GM10266 (cell line): Measurements from ENCODE around the gene FOXG1.
A peak's percentile ranks its signal among the peaks of the same experiment; 100 is the strongest.

Experiments used
- DNase-seq: peaks from one replicate; pipeline ENCODE4 v3.0.0; 2012; ENCODE audit errors: extremely low spot score
- TF ChIP-seq, protein P1 (sequence below): IDR thresholded peaks from 2 replicates; pipeline ENCODE4 v1.5.1; 2012; ENCODE audit warnings: mild to moderate bottlenecking, low read depth; ENCODE audit not compliant: control insufficient read depth, insufficient read depth; ENCODE audit errors: missing control alignments

Gene FOXG1

DNA sequence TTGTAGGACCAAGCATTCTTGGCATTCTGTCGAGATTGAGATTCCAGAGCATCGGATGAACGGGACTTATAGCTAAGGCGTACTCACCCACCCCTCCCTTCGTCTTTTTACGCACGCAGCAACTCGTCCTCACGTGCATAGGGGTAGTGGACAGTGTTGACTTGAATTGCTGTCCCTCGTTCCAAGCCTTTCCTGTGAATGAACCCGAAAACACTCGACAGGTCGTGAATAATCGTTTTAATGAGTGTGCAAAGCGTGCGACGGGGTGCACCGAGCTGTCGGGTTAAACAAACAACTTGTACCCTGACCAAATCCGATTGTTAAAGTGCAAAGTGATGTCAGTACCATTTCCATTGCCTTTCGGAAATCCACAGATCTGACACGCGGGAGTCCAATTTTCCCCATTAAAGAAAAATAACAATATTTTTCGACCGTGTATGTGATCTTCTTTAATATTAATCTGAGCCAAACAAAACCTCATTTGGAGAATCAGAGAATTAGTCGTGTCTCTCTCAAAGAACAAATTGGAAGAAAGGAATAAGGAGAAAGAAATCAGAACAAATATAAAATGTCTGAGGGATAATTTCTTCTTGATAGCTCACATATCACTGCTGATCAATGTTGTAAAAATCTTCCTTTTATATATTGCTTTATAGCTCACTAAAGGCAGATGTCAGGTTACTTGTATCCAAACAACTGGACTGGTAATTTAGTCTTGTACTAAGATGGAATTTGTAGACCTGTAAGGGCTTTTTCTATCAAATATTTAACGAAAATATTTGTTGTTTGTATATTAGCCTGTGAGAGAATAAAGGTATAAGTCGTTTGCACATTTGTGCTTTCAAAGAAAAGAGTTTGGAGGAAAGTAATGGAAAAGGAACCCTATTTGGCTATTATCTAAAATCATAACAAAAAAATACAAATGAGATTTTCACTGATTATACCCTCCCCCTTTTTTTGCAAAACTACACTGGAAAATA is 11.8 kb downstream of the FOXG1 start:
- peak; percentile 8 for DNase-seq
- TF ChIP-seq, protein P1, sequence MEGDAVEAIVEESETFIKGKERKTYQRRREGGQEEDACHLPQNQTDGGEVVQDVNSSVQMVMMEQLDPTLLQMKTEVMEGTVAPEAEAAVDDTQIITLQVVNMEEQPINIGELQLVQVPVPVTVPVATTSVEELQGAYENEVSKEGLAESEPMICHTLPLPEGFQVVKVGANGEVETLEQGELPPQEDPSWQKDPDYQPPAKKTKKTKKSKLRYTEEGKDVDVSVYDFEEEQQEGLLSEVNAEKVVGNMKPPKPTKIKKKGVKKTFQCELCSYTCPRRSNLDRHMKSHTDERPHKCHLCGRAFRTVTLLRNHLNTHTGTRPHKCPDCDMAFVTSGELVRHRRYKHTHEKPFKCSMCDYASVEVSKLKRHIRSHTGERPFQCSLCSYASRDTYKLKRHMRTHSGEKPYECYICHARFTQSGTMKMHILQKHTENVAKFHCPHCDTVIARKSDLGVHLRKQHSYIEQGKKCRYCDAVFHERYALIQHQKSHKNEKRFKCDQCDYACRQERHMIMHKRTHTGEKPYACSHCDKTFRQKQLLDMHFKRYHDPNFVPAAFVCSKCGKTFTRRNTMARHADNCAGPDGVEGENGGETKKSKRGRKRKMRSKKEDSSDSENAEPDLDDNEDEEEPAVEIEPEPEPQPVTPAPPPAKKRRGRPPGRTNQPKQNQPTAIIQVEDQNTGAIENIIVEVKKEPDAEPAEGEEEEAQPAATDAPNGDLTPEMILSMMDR = no peak

DNA sequence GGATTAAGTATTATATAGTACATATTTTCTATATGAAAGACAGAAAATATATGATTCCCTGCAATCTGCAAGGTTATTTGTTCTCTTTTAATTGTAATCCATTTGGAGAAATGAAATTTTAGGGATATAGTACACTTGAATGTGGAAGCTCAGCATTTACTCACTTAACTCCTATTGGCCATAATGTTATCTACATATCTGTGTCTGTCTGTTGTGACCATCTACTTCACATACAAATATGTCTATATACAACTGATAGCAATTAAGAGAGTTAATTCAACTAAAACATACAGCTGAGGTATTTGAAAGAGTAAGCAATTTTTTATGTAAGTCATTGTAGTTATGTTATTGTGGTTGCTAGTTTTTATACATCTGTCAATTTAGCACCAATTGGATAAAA is 12.9 kb downstream of the FOXG1 start:
- DNase-seq = peak; percentile 4
- TF ChIP-seq, protein P1 = no peak

DNA sequence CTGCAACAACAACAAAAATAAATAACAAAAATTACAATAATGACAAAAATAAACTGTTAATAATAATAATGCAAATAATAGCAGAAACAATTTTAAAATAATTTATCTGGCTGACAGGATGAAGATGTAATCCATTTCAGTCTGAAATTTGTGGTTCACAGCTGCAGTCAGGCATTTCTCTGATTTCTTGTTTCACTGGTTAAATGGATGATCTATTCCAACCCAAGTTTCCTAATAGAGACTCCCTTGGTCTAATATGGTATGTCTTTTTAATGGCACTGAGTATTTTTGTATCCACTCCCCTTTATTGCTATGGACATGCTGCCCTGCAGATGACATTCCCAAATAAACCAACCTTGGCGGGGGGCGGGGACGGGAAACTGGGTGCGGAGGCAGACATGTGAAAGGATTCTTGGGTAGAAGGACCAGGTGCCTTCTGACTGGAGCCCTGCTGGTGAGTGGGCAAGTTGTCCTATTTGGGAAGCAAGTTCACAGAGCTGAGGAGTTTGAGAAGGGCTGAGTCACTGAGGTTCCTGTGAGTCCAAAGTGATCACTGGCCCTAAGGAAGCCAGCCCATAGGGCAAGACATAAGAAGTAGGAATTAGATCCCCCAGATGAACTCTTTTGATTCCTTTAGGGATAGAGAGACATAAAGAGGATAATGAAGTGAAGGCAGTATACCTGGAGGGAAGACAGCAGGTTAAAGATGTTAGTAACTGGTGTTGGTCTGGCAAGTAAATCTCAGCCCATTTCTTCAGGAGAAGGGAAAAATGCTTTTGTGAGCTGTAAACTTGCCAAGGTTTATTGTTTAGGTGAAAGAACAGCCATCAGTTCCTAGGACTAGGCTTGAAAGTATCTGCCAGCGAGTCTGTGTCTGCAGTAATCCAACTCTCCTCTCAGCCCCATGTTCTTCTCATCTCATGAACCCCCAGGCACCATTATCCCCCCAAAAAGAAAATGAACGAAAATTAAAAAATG is 14.5 kb downstream of the FOXG1 start:
- peak; percentile 4 for DNase-seq
- TF ChIP-seq, protein P1 = no peak

DNA sequence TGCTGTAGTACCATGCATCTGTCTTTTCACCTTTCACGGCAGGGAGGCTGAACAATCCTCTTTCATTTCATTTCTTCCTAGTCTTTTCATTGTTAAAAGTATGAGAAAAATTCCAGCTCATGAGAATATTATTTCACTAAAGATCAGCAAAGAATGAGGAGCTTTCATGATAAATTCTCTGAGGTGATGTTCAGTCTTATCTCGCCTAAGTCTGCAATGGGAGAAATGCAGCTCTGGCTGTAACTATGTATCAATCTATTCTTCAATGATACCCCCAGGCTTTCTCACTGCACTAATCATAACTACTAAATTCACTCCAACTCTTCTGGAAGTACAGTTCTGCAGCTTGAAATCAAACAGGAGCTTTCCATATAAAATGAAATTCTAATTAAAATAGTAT is 15.7 kb downstream of the FOXG1 start:
- TF ChIP-seq, protein P1 = no peak
- DNase-seq = no peak

DNA sequence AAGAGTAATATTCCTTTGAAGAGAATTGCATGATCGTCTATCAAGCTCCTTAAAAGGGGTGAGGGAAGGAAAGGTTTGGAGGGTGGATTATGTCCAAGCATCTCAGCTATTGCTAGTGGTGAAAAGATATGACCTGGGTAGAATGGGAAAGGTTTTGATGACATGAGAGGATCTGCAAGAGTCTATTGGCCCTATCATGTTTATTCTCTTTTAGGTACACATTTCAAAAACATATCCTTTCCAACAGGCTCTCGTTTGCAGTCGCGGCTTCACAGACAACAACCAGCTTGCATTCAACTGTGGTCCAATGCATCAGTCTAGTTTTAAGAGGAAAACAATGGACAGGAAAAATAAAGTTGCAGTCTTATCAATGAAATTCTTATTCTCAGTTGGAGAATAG is 17.1 kb downstream of the FOXG1 start:
- DNase-seq = peak; percentile 7
- TF ChIP-seq, protein P1 = no peak

DNA sequence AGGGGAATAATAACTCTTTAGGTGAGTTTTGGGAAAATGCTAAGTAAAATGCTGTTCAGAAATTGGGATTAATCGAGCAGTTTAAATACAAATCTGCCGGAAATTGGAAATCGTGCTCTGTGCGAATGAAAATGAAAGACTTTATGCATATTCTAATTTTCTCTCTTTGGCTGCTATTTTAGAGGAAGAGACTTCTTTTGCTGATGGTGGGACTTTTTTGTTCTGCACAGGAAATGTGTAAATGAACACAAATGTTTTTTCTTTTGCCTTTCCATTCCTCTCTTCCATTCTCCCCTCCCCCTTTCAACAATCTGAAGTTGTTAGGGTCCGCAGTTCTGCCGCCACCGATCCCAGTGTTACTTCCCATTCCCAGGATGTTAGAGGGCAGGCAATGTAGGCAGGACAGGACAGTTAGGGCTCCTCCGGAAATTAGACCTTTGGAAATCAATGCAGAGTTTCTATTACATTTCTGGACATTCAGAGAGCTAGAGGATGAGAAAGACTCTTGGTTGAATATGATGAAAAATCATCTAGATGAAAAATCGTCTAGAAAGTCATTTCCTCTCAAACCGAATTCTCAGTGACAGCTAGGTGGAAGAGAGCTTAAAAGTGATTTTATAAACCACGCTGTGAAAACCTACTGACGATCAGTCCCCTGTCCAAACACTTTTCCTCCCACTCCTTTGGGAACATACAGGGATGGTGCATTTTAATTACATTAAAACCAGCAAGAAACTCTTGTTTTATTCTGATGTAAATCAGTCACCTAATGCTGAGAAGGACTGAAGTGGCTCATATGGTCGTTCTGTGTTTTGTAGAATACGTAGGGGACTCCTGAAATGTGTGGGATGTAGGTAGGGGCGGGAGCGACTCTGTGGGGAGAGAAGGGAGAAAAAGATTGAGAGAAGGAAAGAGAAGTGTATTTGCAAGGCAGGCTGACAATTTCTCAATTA is 17.8 kb downstream of the FOXG1 start:
- TF ChIP-seq, protein P1 = no peak

More for the DNA sequence above, 17.8 kb downstream of the FOXG1 start:
- DNase-seq = no peak
